Esophagus muscularis mucosa (tissue), 4 donors: ENCODE data around the gene PDPN. TPM values are rescaled to one million over a fixed set of nuclear protein-coding genes. Genes with fewer than 3 reads are reported as not detected.
"Not testable (repeated sequence)": the region's sequence is repeated elsewhere in the genome, so short reads cannot be mapped to it uniquely, and the experiment has no call there.

Source experiments
- DNase-seq: peaks from one replicate; pipeline ENCODE4 v3.0.0-alpha.2; 2017; ENCODE audit errors: extremely low spot score
- H3K27ac ChIP-seq, 4 donors: fragments of 200-600 bp; sonication (generic); replicated peaks in 1 of 4; 1 replicate in 3 of 4; 2 replicates in 1 of 4; pipeline ENCODE4 v1.5.1; 2016 to 2019; ENCODE audit warnings: mild to moderate bottlenecking in 1 of 4
- H3K27me3 ChIP-seq, 4 donors: fragments of 200-600 bp; sonication (generic); one replicate each; pipeline versions ENCODE4 v1.5.1 to v1.6.0; 2016 to 2019
- H3K36me3 ChIP-seq, 4 donors: fragments of 200-600 bp; sonication (generic); one replicate each; pipeline ENCODE4 v1.5.1; 2016 to 2019
- H3K4me1 ChIP-seq, 4 donors: fragments of 200-600 bp; sonication (generic); one replicate each; pipeline ENCODE4 v1.5.1; 2016 to 2019
- H3K4me3 ChIP-seq, 4 donors: fragments of 200-600 bp; sonication (generic); 1 replicate in 2 of 4; 2 replicates in 2 of 4; pipeline ENCODE4 v1.5.1; 2016 to 2019; ENCODE audit warnings: mild to moderate bottlenecking in 4 of 4, moderate library complexity in 1 of 4
- H3K9me3 ChIP-seq, 4 donors: fragments of 200-600 bp; sonication (generic); 1 replicate in 3 of 4; 2 replicates in 1 of 4; pipeline ENCODE4 v1.5.1; 2016 to 2019
- CTCF ChIP-seq, 3 experiments: fragments of 200-600 bp in 2 of 3; fragments of 450-650 bp in 1 of 3; sonication (generic) in 2 of 3; IDR thresholded peaks; one replicate each; pipeline ENCODE4 v1.5.1; 2017 to 2019; ENCODE audit warnings: antibody characterized with exemption in 3 of 3, mild to moderate bottlenecking in 2 of 3, moderate library complexity in 1 of 3
- EP300 ChIP-seq: sonication (generic); formaldehyde crosslinking; IDR thresholded peaks from one replicate; pipeline ENCODE4 v1.6.1; 2017; ENCODE audit warnings: antibody characterized with exemption
- POLR2A ChIP-seq: fragments of 450-650 bp; IDR thresholded peaks from one replicate; pipeline ENCODE4 v1.6.1; 2017; ENCODE audit warnings: antibody characterized with exemption, moderate library complexity, mild to moderate bottlenecking, low read depth
- POLR2AphosphoS5 ChIP-seq, 2 donors: sonication (generic); formaldehyde crosslinking; IDR thresholded peaks; one replicate each; pipeline ENCODE4 v1.6.1; 2017; ENCODE audit warnings: antibody characterized with exemption in 2 of 2
- WGBS: methylation state at CpG from one replicate; pipeline ENCODE4 v1.1.5; 2018; 5-methylcytosine and 5-hydroxymethylcytosine counted together
- intact Hi-C: fragments of 100-400 bp; cut with DNase I; formaldehyde crosslinking; loops from one replicate; pipeline ENCODE4 v1.15.1; 2023
- total RNA-seq, 4 donors: library from RNA; depleted of rRNA; stranded (reverse); fragments of >200 nt; gene quantifications; one replicate each; pipeline versions ENCODE4 v1.1.0 to v1.2.1, GENCODE V29; 2016

Gene PDPN
- total RNA-seq, 4 donors from 2014 or later = 6.9 to 23.6 (median 17.1) TPM

- TF ChIP-seq POLR2AphosphoS5 (IDR thresholded peaks at IDR 0.05) (no peak), CTCF (IDR thresholded peaks at IDR 0.05) (no peak), EP300 (no peak), POLR2A (no peak)
- H3K4me1 ChIP-seq = no peaks in the 10 kb centered on the region
- no peak overlapping the region for H3K27ac ChIP-seq
- no peak for DNase-seq
- H3K4me3 ChIP-seq = no peak overlapping the region
- 97% methylated on average over 28 of the region's 28 CpGs for WGBS
- no peaks in the 10 kb centered on the region for H3K9me3 ChIP-seq
- H3K36me3 ChIP-seq = no peaks in the 10 kb centered on the region
- no peaks in the 10 kb centered on the region for H3K27me3 ChIP-seq
- intact Hi-C loops = no loop called here
Measured at GRCh38 chr1:13554798-13555197, 28.8 kb upstream of the PDPN start.

- DNase-seq = no peak
- TF ChIP-seq CTCF (IDR thresholded peaks at IDR 0.05) (no peak), EP300 (no peak), POLR2AphosphoS5 (IDR thresholded peaks at IDR 0.05) (no peak), POLR2A (no peak)
- Histone ChIP-seq H3K36me3 (no peaks in the 10 kb centered on the region), H3K9me3 (no peaks in the 10 kb centered on the region), H3K4me1 (no peaks in the 10 kb centered on the region), H3K4me3 (no peak overlapping the region), H3K27ac (no peak overlapping the region), H3K27me3 (peaks cover 0 to 11% (median 0%) of the 10 kb centered on the region in 4 donors)
- intact Hi-C loops = no loop called here
- WGBS = 73% methylated on average over 6 of the region's 6 CpGs
Measured at GRCh38 chr1:13556224-13556764, 27.3 kb upstream of the PDPN start.

GRCh38 chr1:13560541-13560940, 23.1 kb upstream of the PDPN start:
- no peak for TF ChIP-seq POLR2AphosphoS5 (IDR thresholded peaks at IDR 0.05)
- TF ChIP-seq CTCF (IDR thresholded peaks at IDR 0.05) = no peak
- no peak for TF ChIP-seq EP300
- TF ChIP-seq POLR2A = no peak
- Histone ChIP-seq H3K4me3 (no peak overlapping the region), H3K9me3 (no peaks in the 10 kb centered on the region), H3K36me3 (no peaks in the 10 kb centered on the region), H3K27me3 (peaks cover 0 to 25% (median 0%) of the 10 kb centered on the region in 4 donors), H3K4me1 (no peaks in the 10 kb centered on the region), H3K27ac (no peak overlapping the region)
- DNase-seq = no peak
- intact Hi-C loops = no loop called here
- WGBS = 86% methylated on average over 6 of the region's 6 CpGs

- WGBS = 93% methylated on average over 10 of the region's 11 CpGs
- intact Hi-C loops, H3K4me1 ChIP-seq, H3K27ac ChIP-seq, DNase-seq, H3K36me3 ChIP-seq, H3K4me3 ChIP-seq, H3K9me3 ChIP-seq: not testable (repeated sequence)
- H3K27me3 ChIP-seq = peaks cover 0 to 27% (median 0%) of the 10 kb centered on the region in 4 donors
Measured at GRCh38 chr1:13562981-13563380, 20.7 kb upstream of the PDPN start.

GRCh38 chr1:13564073-13564472, 19.6 kb upstream of the PDPN start:
- TF ChIP-seq POLR2A = no peak
- WGBS = 80% methylated on average over 5 of the region's 5 CpGs
- H3K4me1 ChIP-seq = no peaks in the 10 kb centered on the region
- no peaks in the 10 kb centered on the region for H3K36me3 ChIP-seq
- H3K27ac ChIP-seq = no peak overlapping the region
- intact Hi-C loops = no loop called here
- no peak overlapping the region for H3K4me3 ChIP-seq
- no peak for DNase-seq
- no peaks in the 10 kb centered on the region for H3K9me3 ChIP-seq
- peaks cover 0 to 27% (median 0%) of the 10 kb centered on the region in 4 donors for H3K27me3 ChIP-seq

GRCh38 chr1:13570435-13570834, 13.2 kb upstream of the PDPN start:
- H3K27ac ChIP-seq, intact Hi-C loops, H3K36me3 ChIP-seq, H3K9me3 ChIP-seq, DNase-seq, H3K4me1 ChIP-seq, H3K4me3 ChIP-seq: not testable (repeated sequence)
- H3K27me3 ChIP-seq = peaks cover 0 to 19% (median 0%) of the 10 kb centered on the region in 4 donors
- 65% methylated on average over 7 of the region's 7 CpGs for WGBS
